Stimulated activated naive CD4-positive, alpha-beta T cell (primary cell): ENCODE measurements around the gene BLVRB.
"Not testable (repeated sequence)": the region's sequence is repeated elsewhere in the genome, so short reads cannot be mapped to it uniquely, and the experiment has no call there.

Experiments used
- DNase-seq, 6 experiments: peaks; one replicate each; lab custom pipeline; 2025; lab: John Stamatoyannopoulos, UW

BLVRB gene

GRCh38 chr19:40422748-40423566, 42.6 kb downstream of the BLVRB start:
- DNase-seq, result no peak

- peak in 2 of 6 experiments; percentile 27 to 38 for DNase-seq
Observed at GRCh38 chr19:40421993-40422747, 43.4 kb downstream of the BLVRB start.

- peak; percentile 60 to 85 (median 72) for DNase-seq
Observed at GRCh38 chr19:40420766-40421765, 44.5 kb downstream of the BLVRB start.

- DNase-seq, result no peak
Observed at GRCh38 chr19:40420451-40420765, 45.1 kb downstream of the BLVRB start.

- DNase-seq, result no peak
Observed at GRCh38 chr19:40419780-40420179, 45.8 kb downstream of the BLVRB start.

GRCh38 chr19:40419066-40419612, 46.4 kb downstream of the BLVRB start:
- DNase-seq, result no peak

GRCh38 chr19:40418040-40418439, 47.5 kb downstream of the BLVRB start:
- DNase-seq, result no peak

GRCh38 chr19:40417643-40417981, 47.9 kb downstream of the BLVRB start:
- no peak for DNase-seq

- DNase-seq, result no peak
Observed at GRCh38 chr19:40416918-40417642, 48.5 kb downstream of the BLVRB start.

- no peak for DNase-seq
Observed at GRCh38 chr19:40415768-40416167, 49.8 kb downstream of the BLVRB start.

- DNase-seq, result no peak
Observed at GRCh38 chr19:40414542-40415535, 50.7 kb downstream of the BLVRB start.

- DNase-seq, result no peak
Observed at GRCh38 chr19:40413291-40413845, 52.2 kb downstream of the BLVRB start, which contains the start of gene PRX. Gene PRX (minus strand): TSS chr19:40413378. CDS start chr19:40407932, 5,446 bp downstream.

GRCh38 chr19:40412866-40413265, 52.7 kb downstream of the BLVRB start:
- no peak for DNase-seq

- no peak for DNase-seq
Observed at GRCh38 chr19:40411958-40412499, 53.5 kb downstream of the BLVRB start.

GRCh38 chr19:40411125-40411842, 54.3 kb downstream of the BLVRB start:
- DNase-seq, result no peak

GRCh38 chr19:40410030-40410389, 55.5 kb downstream of the BLVRB start:
- no peak for DNase-seq

- not testable (repeated sequence) for DNase-seq
Observed at GRCh38 chr19:40408598-40408925, 57.0 kb downstream of the BLVRB start.

GRCh38 chr19:40407714-40408597, 57.6 kb downstream of the BLVRB start:
- no peak for DNase-seq
